Trophoblast cell (in vitro differentiated cells and primary cell): ENCODE data around the gene MRPS34.

Source experiments
- DNase-seq, 2 donors: peaks; one replicate each; pipeline ENCODE4 v3.0.0-alpha.2; 2016
- H2AFZ ChIP-seq: 2 replicates; pipeline ENCODE4 v1.6.1; 2013; ENCODE audit warnings: low read length, moderate library complexity, mild to moderate bottlenecking; ENCODE audit not compliant: insufficient read depth, poor library complexity
- H2AK5ac ChIP-seq: 2 replicates; pipeline ENCODE4 v1.6.1; 2013; ENCODE audit warnings: mild to moderate bottlenecking, low read length
- H2BK120ac ChIP-seq: 2 replicates; pipeline ENCODE4 v1.6.1; 2013; ENCODE audit warnings: low read length, mild to moderate bottlenecking, moderate library complexity; ENCODE audit not compliant: insufficient read depth, poor library complexity
- H2BK12ac ChIP-seq: 2 replicates; pipeline ENCODE4 v1.6.1; 2013; ENCODE audit warnings: mild to moderate bottlenecking, low read length, moderate library complexity
- H2BK5ac ChIP-seq: 2 replicates; pipeline ENCODE4 v1.6.1; 2013; ENCODE audit warnings: low read length, low read depth, moderate library complexity, mild to moderate bottlenecking; ENCODE audit not compliant: poor library complexity
- H3K14ac ChIP-seq: 2 replicates; pipeline ENCODE4 v1.6.1; 2013; ENCODE audit warnings: mild to moderate bottlenecking, low read length
- H3K18ac ChIP-seq: 2 replicates; pipeline ENCODE4 v1.6.1; 2013; ENCODE audit warnings: mild to moderate bottlenecking, low read length
- H3K23ac ChIP-seq: 2 replicates; pipeline ENCODE4 v1.6.1; 2013; ENCODE audit warnings: low read length
- H3K27ac ChIP-seq: 2 replicates; pipeline ENCODE4 v1.5.1; 2013; ENCODE audit warnings: low read depth, mild to moderate bottlenecking, inconsistent platforms, low read length, moderate library complexity
- H3K27me3 ChIP-seq: 2 replicates; pipeline ENCODE4 v1.6.1; 2013; ENCODE audit warnings: inconsistent platforms, mild to moderate bottlenecking, low read length, moderate library complexity; ENCODE audit not compliant: insufficient read depth
- H3K36me3 ChIP-seq, 2 experiments: 1 replicate in 1 of 2; 2 replicates in 1 of 2; pipeline ENCODE4 v1.6.1; 2013; ENCODE audit warnings: low read length in 2 of 2, mild to moderate bottlenecking in 2 of 2, moderate library complexity in 1 of 2; ENCODE audit not compliant: insufficient read depth in 2 of 2, control insufficient read depth in 1 of 2
- H3K4ac ChIP-seq: 2 replicates; pipeline ENCODE4 v1.6.1; 2013; ENCODE audit warnings: low read depth, mild to moderate bottlenecking, low read length, moderate library complexity
- H3K4me1 ChIP-seq, 2 experiments: 1 replicate in 1 of 2; 2 replicates in 1 of 2; pipeline ENCODE4 v1.6.1; 2013; ENCODE audit warnings: low read length in 2 of 2, mild to moderate bottlenecking in 2 of 2, moderate library complexity in 1 of 2; ENCODE audit not compliant: insufficient read depth in 2 of 2, control insufficient read depth in 1 of 2
- H3K4me2 ChIP-seq: 2 replicates; pipeline ENCODE4 v1.6.1; 2013; ENCODE audit warnings: inconsistent platforms, mild to moderate bottlenecking, low read length, moderate library complexity
- H3K4me3 ChIP-seq: 2 replicates; pipeline ENCODE4 v1.5.1; 2013; ENCODE audit warnings: mild to moderate bottlenecking, low read depth, low read length, inconsistent platforms
- H3K79me1 ChIP-seq: one replicate; pipeline ENCODE4 v1.6.1; 2013; ENCODE audit warnings: low read length
- H3K79me2 ChIP-seq: 2 replicates; pipeline ENCODE4 v1.6.1; 2013; ENCODE audit warnings: low read length, mild to moderate bottlenecking; ENCODE audit not compliant: control insufficient read depth, insufficient read depth, poor library complexity
- H3K9ac ChIP-seq: 2 replicates; pipeline ENCODE4 v1.6.1; 2013; ENCODE audit warnings: mild to moderate bottlenecking, low read length
- H3K9me3 ChIP-seq: 2 replicates; pipeline ENCODE4 v1.6.1; 2013; ENCODE audit warnings: low read depth, mild to moderate bottlenecking, control low read depth, inconsistent platforms, low read length; ENCODE audit not compliant: insufficient read depth
- H4K12ac ChIP-seq: 2 replicates; pipeline ENCODE4 v1.6.1; 2013; ENCODE audit warnings: low read depth, mild to moderate bottlenecking, low read length, moderate library complexity
- H4K8ac ChIP-seq: 2 replicates; pipeline ENCODE4 v1.6.1; 2013; ENCODE audit warnings: low read depth, mild to moderate bottlenecking, low read length, moderate library complexity
- H4K91ac ChIP-seq: one replicate; pipeline ENCODE4 v1.6.1; 2013; ENCODE audit warnings: low read depth, mild to moderate bottlenecking, low read length, moderate library complexity
- WGBS: extraction: QIAGEN DNeasy Blood & Tissue Kit; methylation state at CpG from one replicate; pipeline ENCODE4 v1.1.7; 2013; ENCODE audit warnings: missing lambda C conversion rate; ENCODE audit not compliant: insufficient read length, insufficient coverage; ENCODE audit errors: extremely low coverage; 5-methylcytosine and 5-hydroxymethylcytosine counted together

The MRPS34 gene

GRCh38 chr16:1773703-1774447 lies 941 bp upstream of the MRPS34 start:
- Histone ChIP-seq H3K14ac (peak overlapping the region; percentile 81), H3K27me3 (no peaks in the 10 kb centered on the region)
- no CpG with 5 or more reads among the region's 45 CpGs for WGBS

DNA sequence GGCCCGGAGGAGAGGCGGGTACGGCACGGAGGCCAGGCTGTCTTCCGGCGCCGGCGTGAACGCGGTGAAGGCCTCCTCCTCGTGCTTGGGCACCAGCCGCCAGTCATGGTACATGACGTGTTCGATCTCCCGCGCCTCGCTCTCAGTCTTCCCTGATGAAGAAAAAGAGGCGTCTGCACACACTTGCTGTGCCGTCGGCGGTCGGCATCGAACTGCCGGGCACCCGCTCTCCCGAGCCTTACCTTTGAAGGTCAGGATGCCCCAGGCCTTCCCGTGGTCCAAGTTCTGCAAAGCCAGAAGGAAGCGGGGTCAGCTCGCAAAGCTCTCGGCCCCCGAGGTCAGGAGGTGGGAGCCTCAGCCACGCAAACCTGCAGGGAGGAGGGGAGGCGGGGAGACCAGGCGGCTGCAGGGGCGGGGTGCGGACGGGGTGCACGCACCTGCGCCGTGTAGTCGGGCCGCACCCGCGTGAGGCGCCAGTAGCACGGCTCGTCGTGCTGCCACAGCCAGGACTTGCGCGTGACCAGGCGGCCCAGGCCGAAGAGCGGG lies 499 bp downstream of the MRPS34 start, which contains the start of gene EME2:
Gene EME2, plus strand, starts transcription at position 449 of the 546 bp plus-strand sequence. CDS start 418 bp downstream, outside the sequence.
- H3K27me3 ChIP-seq: no peaks in the 10 kb centered on the region
- H2BK5ac ChIP-seq: peak within 1 kb of the TSS; percentile 90
- H4K8ac ChIP-seq: peak within 1 kb of the TSS; percentile 97
- H2BK120ac ChIP-seq: peak within 1 kb of the TSS; percentile 91
- H4K91ac ChIP-seq: peak within 1 kb of the TSS; percentile 95
- H3K4ac ChIP-seq: peak within 1 kb of the TSS; percentile 76
- peak within 1 kb of the TSS; percentile 94 for H3K4me2 ChIP-seq
- H3K9me3 ChIP-seq: peaks cover 2% of the 10 kb centered on the region
- WGBS: no CpG with 5 or more reads among the region's 53 CpGs
- peak within 1 kb of the TSS; percentile 92 for H3K14ac ChIP-seq
- H2AK5ac ChIP-seq: peak within 1 kb of the TSS; percentile 92
- peak within 1 kb of the TSS; percentile 89 for H2AFZ ChIP-seq
- peak within 1 kb of the TSS; percentile 92 for H3K18ac ChIP-seq
- H2BK12ac ChIP-seq: peak within 1 kb of the TSS; percentile 51
- peak in 1 of 2 donors; percentile 35 for DNase-seq
- peak within 1 kb of the TSS; percentile 89 for H3K9ac ChIP-seq
- no peak within 1 kb of the TSS for H3K23ac ChIP-seq
- H3K4me3 ChIP-seq: peak within 1 kb of the TSS; percentile 95
- H3K4me1 ChIP-seq: peaks cover 10 to 18% of the 10 kb centered on the region in 2 experiments
- peaks cover 46 to 52% of the 10 kb centered on the region in 2 experiments for H3K36me3 ChIP-seq
- peak within 1 kb of the TSS; percentile 91 for H4K12ac ChIP-seq
- H3K79me2 ChIP-seq: peaks cover 15% of the 10 kb centered on the region
- peak within 1 kb of the TSS; percentile 90 for H3K27ac ChIP-seq
- H3K79me1 ChIP-seq: peaks cover 22% of the 10 kb centered on the region

More at GRCh38 chr16:1773703-1774447, 941 bp upstream of the MRPS34 start:
- Histone ChIP-seq H3K4me1 (peaks cover 10 to 18% of the 10 kb centered on the region in 2 experiments), H2AK5ac (peak overlapping the region; percentile 53), H3K23ac (no peak overlapping the region), H4K12ac (peak overlapping the region; percentile 2), H2BK120ac (peak overlapping the region; percentile 30), H4K8ac (peak overlapping the region; percentile 80), H3K4me2 (peak overlapping the region; percentile 94), H3K9me3 (peaks cover 2% of the 10 kb centered on the region), H2AFZ (peak overlapping the region; percentile 77), H4K91ac (peak overlapping the region; percentile 83), H3K4me3 (peak overlapping the region; percentile 95), H2BK5ac (no peak overlapping the region), H3K79me2 (peaks cover 15% of the 10 kb centered on the region), H3K9ac (peak overlapping the region; percentile 72), H3K79me1 (peaks cover 22% of the 10 kb centered on the region), H3K27ac (peak overlapping the region; percentile 37), H3K36me3 (peaks cover 45 to 47% of the 10 kb centered on the region in 2 experiments), H2BK12ac (peak overlapping the region; percentile 51), H3K18ac (peak overlapping the region; percentile 92), H3K4ac (peak overlapping the region; percentile 66)
- peak in 1 of 2 donors; percentile 35 for DNase-seq

DNA sequence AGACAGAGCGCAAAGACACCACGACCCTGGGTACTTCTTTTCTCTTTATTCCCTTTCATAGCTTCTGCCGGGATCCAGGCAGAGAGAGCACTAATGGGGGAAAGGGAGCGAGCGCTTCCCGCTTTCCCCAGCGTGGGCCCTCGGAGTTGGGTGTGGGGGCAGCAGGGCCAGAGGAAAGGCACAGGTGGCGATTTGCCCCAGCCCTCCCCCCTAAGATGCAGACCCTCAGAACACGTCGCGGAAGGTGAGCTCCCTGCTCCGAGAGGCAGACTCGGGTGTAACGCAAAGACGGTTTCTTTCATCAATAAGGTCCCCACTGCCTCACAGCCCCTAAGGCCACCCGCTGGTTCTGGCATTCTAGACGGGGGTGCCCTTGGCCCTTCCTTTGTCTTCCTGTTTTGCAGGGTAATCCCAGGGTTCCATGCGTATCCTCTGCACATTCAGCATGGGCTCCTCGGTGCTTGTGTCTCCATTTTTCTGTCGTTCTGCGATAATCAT lies 1.0 kb downstream of the MRPS34 start:
- Histone ChIP-seq H3K9me3 (peaks cover 2% of the 10 kb centered on the region), H3K23ac (no peak overlapping the region), H3K79me2 (peaks cover 15% of the 10 kb centered on the region), H3K4me3 (peak overlapping the region; percentile 95), H3K4me1 (peaks cover 10 to 18% of the 10 kb centered on the region in 2 experiments), H3K36me3 (peaks cover 46 to 52% of the 10 kb centered on the region in 2 experiments), H3K27ac (no peak overlapping the region), H4K91ac (peak overlapping the region; percentile 46), H3K4me2 (peak overlapping the region; percentile 94), H2BK12ac (no peak overlapping the region), H3K18ac (peak overlapping the region; percentile 44), H2AFZ (no peak overlapping the region), H3K79me1 (peaks cover 22% of the 10 kb centered on the region), H3K9ac (peak overlapping the region; percentile 51), H3K27me3 (no peaks in the 10 kb centered on the region), H2AK5ac (peak overlapping the region; percentile 17), H4K12ac (peak overlapping the region; percentile 50), H3K14ac (peak overlapping the region; percentile 52), H4K8ac (peak overlapping the region; percentile 88), H2BK5ac (no peak overlapping the region), H3K4ac (peak overlapping the region; percentile 68), H2BK120ac (no peak overlapping the region)
- WGBS: no CpG with 5 or more reads among the region's 22 CpGs
- no peak for DNase-seq

DNA sequence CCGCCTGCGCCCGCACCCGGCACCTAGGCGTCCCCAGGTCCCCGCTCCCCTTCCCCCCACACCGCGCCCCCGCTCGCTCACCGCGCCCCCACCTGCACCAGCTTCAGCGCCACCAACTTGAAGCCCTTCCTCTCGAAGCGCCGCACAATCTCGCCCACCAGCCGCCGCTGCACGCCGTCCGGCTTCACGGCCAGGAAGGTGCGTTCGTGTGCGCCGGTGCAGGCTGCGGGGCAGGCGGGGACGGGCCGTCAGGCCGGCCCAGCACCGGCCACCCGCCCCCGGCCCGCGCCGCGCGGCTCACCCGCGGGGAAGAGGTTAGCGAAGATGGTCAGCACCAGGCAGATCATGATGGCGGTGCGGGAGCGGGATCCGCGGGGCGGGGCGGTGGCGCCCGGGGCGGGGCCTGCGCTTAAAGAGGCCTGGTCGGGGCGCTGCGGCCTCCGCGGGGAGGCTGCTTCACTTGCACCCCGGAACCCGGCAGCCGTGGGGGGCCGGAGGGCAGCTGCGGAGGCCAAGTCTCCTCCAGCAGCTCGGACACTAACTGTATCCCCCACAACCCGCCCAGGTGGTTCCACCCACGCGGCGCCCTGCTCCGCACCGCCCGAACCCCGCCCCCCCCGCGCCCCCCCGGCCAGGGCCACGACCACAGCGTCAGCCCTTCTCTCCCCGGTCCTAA lies 1.6 kb downstream of the MRPS34 start, which contains the start of gene NME3:
Gene NME3, minus strand, starts transcription at position 356 of the 676 bp plus-strand sequence. Its CDS starts 9 bp downstream, at position 347.
- peak within 1 kb of the TSS; percentile 94 for H3K4me2 ChIP-seq
- peak within 1 kb of the TSS; percentile 78 for H4K91ac ChIP-seq
- no peak within 1 kb of the TSS for H3K23ac ChIP-seq
- H4K8ac ChIP-seq: peak within 1 kb of the TSS; percentile 88
- peaks cover 10 to 18% of the 10 kb centered on the region in 2 experiments for H3K4me1 ChIP-seq
- peaks cover 15% of the 10 kb centered on the region for H3K79me2 ChIP-seq
- no peak within 1 kb of the TSS for H2BK120ac ChIP-seq
- peak within 1 kb of the TSS; percentile 17 for H2AK5ac ChIP-seq
- peak within 1 kb of the TSS; percentile 95 for H3K4me3 ChIP-seq
- peak within 1 kb of the TSS; percentile 81 for H2AFZ ChIP-seq
- peak within 1 kb of the TSS; percentile 50 for H4K12ac ChIP-seq
- H3K14ac ChIP-seq: peak within 1 kb of the TSS; percentile 65
- H3K79me1 ChIP-seq: peaks cover 22% of the 10 kb centered on the region
- H3K4ac ChIP-seq: peak within 1 kb of the TSS; percentile 68
- H2BK12ac ChIP-seq: no peak within 1 kb of the TSS
- H3K18ac ChIP-seq: peak within 1 kb of the TSS; percentile 64
- no CpG with 5 or more reads among the region's 79 CpGs for WGBS
- no peaks in the 10 kb centered on the region for H3K27me3 ChIP-seq
- peaks cover 46 to 52% of the 10 kb centered on the region in 2 experiments for H3K36me3 ChIP-seq
- peaks cover 2% of the 10 kb centered on the region for H3K9me3 ChIP-seq
- peak; percentile 55 to 71 for DNase-seq
- no peak within 1 kb of the TSS for H3K27ac ChIP-seq
- H2BK5ac ChIP-seq: no peak within 1 kb of the TSS
- peak within 1 kb of the TSS; percentile 89 for H3K9ac ChIP-seq
